ENCODE measurements around the gene MELK. TPM values are rescaled to one million over a fixed set of nuclear protein-coding genes. Genes with fewer than 3 reads are reported as not detected.

The MELK gene
- total RNA-seq, 1 experiment from 2014 or later, result 63.2 TPM

DNA sequence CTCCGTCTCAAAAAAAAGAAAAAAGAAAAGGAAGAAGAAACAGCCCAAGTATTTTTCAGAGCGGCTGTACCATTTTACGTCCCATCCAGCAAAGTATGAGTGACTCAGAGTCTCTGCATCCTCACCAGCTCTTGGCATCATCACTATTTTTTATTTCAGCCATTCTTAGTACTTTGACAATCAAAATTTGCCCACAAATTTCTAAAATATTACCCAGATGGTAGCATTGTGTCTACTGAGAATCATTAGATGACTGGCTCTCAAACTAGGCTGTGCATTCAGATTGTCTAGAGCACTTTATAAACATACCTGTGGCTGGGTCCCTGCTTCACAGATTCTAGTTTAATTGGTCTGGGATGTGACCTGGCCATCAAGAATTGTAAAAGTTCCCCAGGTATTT is 21.6 kb upstream of the MELK start:
- Histone ChIP-seq H3K4me3 (replicated peaks in 1 of 2; ENCODE audit: low read depth in 1 of 2, low read length in 2 of 2) (no peak overlapping the region), H3K27ac (ENCODE audit: low read depth, low read length) (no peak overlapping the region), H3K4me1 (ENCODE audit: control insufficient read depth in 1 of 2, insufficient read depth in 2 of 2, low read length in 2 of 2) (peaks cover 0 to 10% of the 10 kb centered on the region in 2 experiments; a peak in 1 of 4 replicates), H3K79me2 (ENCODE audit: insufficient read depth, low read length) (no peaks in the 10 kb centered on the region), H3K27me3 (ENCODE audit: insufficient read depth, low read length) (no peaks in the 10 kb centered on the region), H3K9me2 (ENCODE audit: insufficient read depth) (no peaks in the 10 kb centered on the region), H3K9me3 (ENCODE audit: control insufficient read depth in 1 of 2, insufficient read depth in 1 of 2, low read depth in 1 of 2, low read length in 2 of 2) (no peaks in the 10 kb centered on the region), H3K4me2 (ENCODE audit: low read length) (no peak overlapping the region), H3K9ac (ENCODE audit: low read length) (no peak overlapping the region), H2AFZ (ENCODE audit: low read depth, low read length, poor library complexity, severe bottlenecking) (no peak overlapping the region), H4K20me1 (ENCODE audit: insufficient read depth) (no peaks in the 10 kb centered on the region), H3K36me3 (ENCODE audit: control insufficient read depth in 1 of 2, insufficient read depth in 2 of 2, low read length in 2 of 2) (no peaks in the 10 kb centered on the region)
- ATAC-seq, result no peak
- TF ChIP-seq RAD21 (IDR thresholded peaks at IDR 0.05; ENCODE audit: low read depth), result no peak
- TF ChIP-seq EGR1 (IDR thresholded peaks at IDR 0.05; ENCODE audit: low read depth), result no peak
- TF ChIP-seq TCF7L2 (IDR thresholded peaks at IDR 0.05; ENCODE audit: borderline replicate concordance, extremely low read depth, insufficient read depth, insufficient read length), result no peak
- TF ChIP-seq, protein P1, sequence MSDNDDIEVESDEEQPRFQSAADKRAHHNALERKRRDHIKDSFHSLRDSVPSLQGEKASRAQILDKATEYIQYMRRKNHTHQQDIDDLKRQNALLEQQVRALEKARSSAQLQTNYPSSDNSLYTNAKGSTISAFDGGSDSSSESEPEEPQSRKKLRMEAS (IDR thresholded peaks at IDR 0.05), result no peak
- TF ChIP-seq POLR2AphosphoS5 (IDR thresholded peaks at IDR 0.05; ENCODE audit: low read depth, low read length), result no peak
- TF ChIP-seq YY1 (IDR thresholded peaks at IDR 0.05; ENCODE audit: extremely low read depth, insufficient replicate concordance, low read depth, low read length), result no peak
- TF ChIP-seq POLR2A (IDR thresholded peaks at IDR 0.05; ENCODE audit: borderline replicate concordance, extremely low read depth, insufficient read depth, insufficient read length), result no peak
- no peak for TF ChIP-seq ZNF274 (IDR thresholded peaks at IDR 0.05; ENCODE audit: low read depth, low read length)
- no peak for TF ChIP-seq REST (IDR thresholded peaks at IDR 0.05; ENCODE audit: low read depth)
- no peak for TF ChIP-seq JUND (IDR thresholded peaks at IDR 0.05)
- no peak for TF ChIP-seq CBX3 (IDR thresholded peaks at IDR 0.05; ENCODE audit: low read depth)
- TF ChIP-seq EZH2 (IDR thresholded peaks at IDR 0.05), result no peak
- no peak for TF ChIP-seq ZFX (IDR thresholded peaks at IDR 0.05)
- no peak for TF ChIP-seq EZH2phosphoT487 (IDR thresholded peaks at IDR 0.05; ENCODE audit: borderline replicate concordance)
- TF ChIP-seq, protein P2, sequence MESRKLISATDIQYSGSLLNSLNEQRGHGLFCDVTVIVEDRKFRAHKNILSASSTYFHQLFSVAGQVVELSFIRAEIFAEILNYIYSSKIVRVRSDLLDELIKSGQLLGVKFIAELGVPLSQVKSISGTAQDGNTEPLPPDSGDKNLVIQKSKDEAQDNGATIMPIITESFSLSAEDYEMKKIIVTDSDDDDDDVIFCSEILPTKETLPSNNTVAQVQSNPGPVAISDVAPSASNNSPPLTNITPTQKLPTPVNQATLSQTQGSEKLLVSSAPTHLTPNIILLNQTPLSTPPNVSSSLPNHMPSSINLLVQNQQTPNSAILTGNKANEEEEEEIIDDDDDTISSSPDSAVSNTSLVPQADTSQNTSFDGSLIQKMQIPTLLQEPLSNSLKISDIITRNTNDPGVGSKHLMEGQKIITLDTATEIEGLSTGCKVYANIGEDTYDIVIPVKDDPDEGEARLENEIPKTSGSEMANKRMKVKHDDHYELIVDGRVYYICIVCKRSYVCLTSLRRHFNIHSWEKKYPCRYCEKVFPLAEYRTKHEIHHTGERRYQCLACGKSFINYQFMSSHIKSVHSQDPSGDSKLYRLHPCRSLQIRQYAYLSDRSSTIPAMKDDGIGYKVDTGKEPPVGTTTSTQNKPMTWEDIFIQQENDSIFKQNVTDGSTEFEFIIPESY (IDR thresholded peaks at IDR 0.05; ENCODE audit: extremely low read depth, insufficient replicate concordance, low read length), result no peak
- TF ChIP-seq SP1 (IDR thresholded peaks at IDR 0.05; ENCODE audit: low read depth), result no peak
- TF ChIP-seq CEBPB (IDR thresholded peaks at IDR 0.05; ENCODE audit: low read depth), result no peak
- TF ChIP-seq, protein P3, sequence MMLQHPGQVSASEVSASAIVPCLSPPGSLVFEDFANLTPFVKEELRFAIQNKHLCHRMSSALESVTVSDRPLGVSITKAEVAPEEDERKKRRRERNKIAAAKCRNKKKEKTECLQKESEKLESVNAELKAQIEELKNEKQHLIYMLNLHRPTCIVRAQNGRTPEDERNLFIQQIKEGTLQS (IDR thresholded peaks at IDR 0.05), result no peak
- TF ChIP-seq, protein P4, sequence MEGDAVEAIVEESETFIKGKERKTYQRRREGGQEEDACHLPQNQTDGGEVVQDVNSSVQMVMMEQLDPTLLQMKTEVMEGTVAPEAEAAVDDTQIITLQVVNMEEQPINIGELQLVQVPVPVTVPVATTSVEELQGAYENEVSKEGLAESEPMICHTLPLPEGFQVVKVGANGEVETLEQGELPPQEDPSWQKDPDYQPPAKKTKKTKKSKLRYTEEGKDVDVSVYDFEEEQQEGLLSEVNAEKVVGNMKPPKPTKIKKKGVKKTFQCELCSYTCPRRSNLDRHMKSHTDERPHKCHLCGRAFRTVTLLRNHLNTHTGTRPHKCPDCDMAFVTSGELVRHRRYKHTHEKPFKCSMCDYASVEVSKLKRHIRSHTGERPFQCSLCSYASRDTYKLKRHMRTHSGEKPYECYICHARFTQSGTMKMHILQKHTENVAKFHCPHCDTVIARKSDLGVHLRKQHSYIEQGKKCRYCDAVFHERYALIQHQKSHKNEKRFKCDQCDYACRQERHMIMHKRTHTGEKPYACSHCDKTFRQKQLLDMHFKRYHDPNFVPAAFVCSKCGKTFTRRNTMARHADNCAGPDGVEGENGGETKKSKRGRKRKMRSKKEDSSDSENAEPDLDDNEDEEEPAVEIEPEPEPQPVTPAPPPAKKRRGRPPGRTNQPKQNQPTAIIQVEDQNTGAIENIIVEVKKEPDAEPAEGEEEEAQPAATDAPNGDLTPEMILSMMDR (IDR thresholded peaks at IDR 0.05 in 2 of 3, conservative IDR thresholded peaks at IDR 0.05 in 1 of 3; ENCODE audit: borderline replicate concordance in 1 of 3, insufficient read depth in 1 of 3, low read depth in 2 of 3, low read length in 2 of 3), result no peak
- no TSS peak for BruUV-seq (replicated peaks)
- no peak for DNase-seq (ENCODE audit: low read depth, low spot score)
- ChIA-PET RAD21 (ENCODE audit: low non-redundant PET in 1 of 2, low total read pairs in 2 of 2, uncharacterized antibody in 2 of 2, unreplicated experiment in 2 of 2) (no interaction called here), POLR2A (no interaction called here), CTCF (interaction anchor here (1.3 kb wide), 1 partner anchor 144 kb away, joined by 5 read pairs; no protein-coding TSS in a partner anchor)
- intact Hi-C loops (cut with micrococcal nuclease), result no loop called here
